HepG2 (cell line): Measurements from ENCODE around the gene NONO. TPM values are rescaled to one million over a fixed set of nuclear protein-coding genes. Genes with fewer than 3 reads are reported as not detected.

Experiments
- AHR ChIP-seq: IDR thresholded peaks from 2 replicates; pipeline ENCODE4 v1.6.1; 2018; ENCODE audit warnings: missing genetic modification reagents, missing compliant biosample characterization
- CENPBD1 ChIP-seq: sonication (generic); formaldehyde crosslinking; IDR thresholded peaks from 2 replicates; pipeline ENCODE4 v1.8.0; 2022; ENCODE audit warnings: missing genetic modification reagents, low read depth, mild to moderate bottlenecking, borderline replicate concordance
- GMEB1 ChIP-seq: sonication (generic); formaldehyde crosslinking; IDR thresholded peaks from 2 replicates; pipeline ENCODE4 v1.5.1; 2020; ENCODE audit warnings: missing genetic modification reagents, mild to moderate bottlenecking, borderline replicate concordance
- HNF4G ChIP-seq, 2 experiments: sonication (generic) in 1 of 2; formaldehyde crosslinking in 1 of 2; IDR thresholded peaks; 2 replicates each; pipeline versions ENCODE4 v1.4.0 to v1.6.1; 2011 to 2020; ENCODE audit warnings: borderline replicate concordance in 2 of 2, low read depth in 2 of 2, mild to moderate bottlenecking in 2 of 2, low read length in 1 of 2, missing genetic modification reagents in 1 of 2, moderate library complexity in 1 of 2
- KMT2A ChIP-seq: sonication (generic); formaldehyde crosslinking; IDR thresholded peaks from 2 replicates; pipeline ENCODE4 v1.4.0; 2020; ENCODE audit warnings: missing genetic modification reagents
- PAXIP1 ChIP-seq: sonication (generic); formaldehyde crosslinking; conservative IDR thresholded peaks from 2 replicates; pipeline ENCODE4 v1.4.0; 2020; ENCODE audit warnings: mild to moderate bottlenecking, missing genetic modification reagents, moderate library complexity
- RBM22 ChIP-seq: fragments of 200-400 bp; formaldehyde crosslinking; optimal IDR thresholded peaks from 2 replicates; pipeline ENCODE3; 2017; ENCODE audit warnings: mild to moderate bottlenecking, low read length, moderate library complexity
- TSC22D2 ChIP-seq: sonication (generic); formaldehyde crosslinking; IDR thresholded peaks from 2 replicates; pipeline ENCODE4 v1.5.1; 2020; ENCODE audit warnings: missing genetic modification reagents, mild to moderate bottlenecking, borderline replicate concordance
- ZBTB33 ChIP-seq: sonication (generic); formaldehyde crosslinking; IDR thresholded peaks from 2 replicates; pipeline ENCODE4 v1.4.0; 2020; ENCODE audit warnings: missing genetic modification reagents
- ZNF251 ChIP-seq: sonication (generic); formaldehyde crosslinking; IDR thresholded peaks from 2 replicates; pipeline ENCODE4 v1.9.0; 2021; ENCODE audit warnings: mild to moderate bottlenecking, missing genetic modification reagents
- ZUFSP ChIP-seq: sonication (generic); formaldehyde crosslinking; IDR thresholded peaks from 2 replicates; pipeline ENCODE4 v1.9.0; 2021; ENCODE audit warnings: missing genetic modification reagents, mild to moderate bottlenecking, borderline replicate concordance
- polyA plus RNA-seq, 8 experiments: library from polyadenylated mRNA; depleted of rRNA in 3 of 8; stranded (reverse) in 7 of 8; unstranded in 1 of 8; fragments of >200 nt; fragmentation: Illumina TruSeq in 4 of 8; extraction: Trizol in 4 of 8; gene quantifications; 2 replicates each; pipeline versions ENCODE4 v1.2.1 to v1.2.3, GENCODE V29; 2011 to 2016; ENCODE audit warnings: low read depth in 4 of 8, missing spikeins in 1 of 8, mixed read lengths in 1 of 8; ENCODE audit not compliant: insufficient read depth in 1 of 8
- total RNA-seq, 5 experiments: library from RNA; depleted of rRNA; stranded (reverse); fragments of >200 nt; fragmentation: Illumina TruSeq; extraction: Trizol; gene quantifications; 2 replicates each; pipeline ENCODE4 v1.2.3, GENCODE V29; 2016; ENCODE audit warnings: low read depth in 1 of 5

The NONO gene
- total and polyA plus RNA-seq, 2 of the 13 experiments (the other 11 are each of a cell fraction or from before 2014, with no cell fraction given) = 408 to 605 TPM

- TF ChIP-seq AHR (CRISPR knock-in tag) (no peak), ZUFSP (CRISPR knock-in tag) (no peak), KMT2A (CRISPR knock-in tag) (no peak), TSC22D2 (CRISPR knock-in tag) (no peak), RBM22 (peak; percentile 96), GMEB1 (no peak), HNF4G (IDR thresholded peaks at IDR 0.05; ENCODE audit: borderline replicate concordance, low read depth, low read length) (peak; percentile 61; the same call in 1 of the 2 replicates), HNF4G (CRISPR knock-in tag; IDR thresholded peaks at IDR 0.05; ENCODE audit: borderline replicate concordance, low read depth) (no peak), PAXIP1 (CRISPR knock-in tag) (peak; percentile 23; the same call in 1 of the 2 replicates), CENPBD1 (CRISPR knock-in tag) (no peak), ZBTB33 (CRISPR knock-in tag) (0 out of 2 replicates have a peak, but pooled peaks have one; percentile 16), ZNF251 (CRISPR knock-in tag) (no peak)
- TF ChIP-seq, all 625 proteins: peak for 14
These were observed 17.9 kb downstream of the NONO start, which contains the start of gene ITGB1BP2 (continued) for GRCh38 chrX:71301195-71301924.
